Transverse colon (tissue), 4 donors: ENCODE data around the gene KAZN. TPM values are rescaled to one million over a fixed set of nuclear protein-coding genes. Genes with fewer than 3 reads are reported as not detected.

Experiments
- DNase-seq: peaks from one replicate; pipeline ENCODE4 v3.0.0-alpha.2; 2019
- H3K27ac ChIP-seq, 4 donors: fragments of 200-600 bp; sonication (generic); 2 replicates each; pipeline ENCODE4 v1.5.1; 2016 to 2018; ENCODE audit warnings: inconsistent platforms in 4 of 4
- H3K27me3 ChIP-seq: fragments of 200-600 bp; sonication (generic); 2 replicates; pipeline ENCODE4 v1.5.1; 2017; ENCODE audit warnings: inconsistent platforms
- H3K36me3 ChIP-seq, 4 donors: fragments of 200-600 bp; sonication (generic); 2 replicates each; pipeline ENCODE4 v1.5.1; 2017 to 2019; ENCODE audit warnings: inconsistent platforms in 4 of 4
- H3K4me1 ChIP-seq, 4 donors: fragments of 200-600 bp; sonication (generic); 2 replicates each; pipeline ENCODE4 v1.5.1; 2017 to 2020; ENCODE audit warnings: inconsistent platforms in 4 of 4
- H3K4me3 ChIP-seq, 4 donors: fragments of 200-600 bp; sonication (generic); 1 replicate in 1 of 4; 2 replicates in 3 of 4; pipeline versions ENCODE4 v1.5.1 to v1.6.1; 2017 to 2019; ENCODE audit warnings: inconsistent platforms in 4 of 4
- H3K9me3 ChIP-seq, 2 donors: fragments of 200-600 bp; sonication (generic); 2 replicates each; pipeline ENCODE4 v1.5.1; 2017 to 2019; ENCODE audit warnings: inconsistent platforms in 2 of 2
- EP300 ChIP-seq: sonication (generic); formaldehyde crosslinking; IDR thresholded peaks from one replicate; pipeline ENCODE4 v1.6.1; 2017; ENCODE audit warnings: antibody characterized with exemption, low read depth
- POLR2A ChIP-seq: fragments of 450-650 bp; IDR thresholded peaks from one replicate; pipeline ENCODE4 v1.6.1; 2016; ENCODE audit warnings: antibody characterized with exemption, mild to moderate bottlenecking, moderate library complexity
- POLR2AphosphoS5 ChIP-seq, 3 donors: sonication (generic); formaldehyde crosslinking; IDR thresholded peaks; one replicate each; pipeline ENCODE4 v1.6.1; 2016; ENCODE audit warnings: antibody characterized with exemption in 3 of 3
- WGBS, 2 donors: methylation state at CpG; one replicate each; pipeline ENCODE4 v1.1.5; 2018; ENCODE audit warnings: low coverage in 1 of 2; 5-methylcytosine and 5-hydroxymethylcytosine counted together
- in situ Hi-C, 4 donors: fragments of 200-750 bp; cut with MboI; loops; one replicate each; pipeline versions ENCODE4 v1.15.0 to v1.15.1; 2017; ENCODE audit warnings: low sequenced_read_pairs in 3 of 4, low pct_ligation_motif_present in 1 of 4, low pct_unique_long_range_greater_than_20kb in 1 of 4
- intact Hi-C: fragments of 100-400 bp; cut with DNase I; formaldehyde crosslinking; loops from one replicate; pipeline ENCODE4 v1.15.1; 2023; ENCODE audit warnings: low total_unique reads
- total RNA-seq, 4 donors: library from RNA; depleted of rRNA; stranded (reverse); fragments of >200 nt; gene quantifications; one replicate each; pipeline ENCODE4 v1.1.0, GENCODE V29; 2016
- TF ChIP-seq, protein P1 (sequence below), 5 experiments: fragments of 200-600 bp in 3 of 5; fragments of 450-650 bp in 2 of 5; sonication (generic) in 3 of 5; IDR thresholded peaks; 1 replicate in 2 of 5; 2 replicates in 3 of 5; pipeline ENCODE4 v1.5.1; 2016 to 2017; ENCODE audit warnings: antibody characterized with exemption in 5 of 5, inconsistent platforms in 3 of 5, mild to moderate bottlenecking in 2 of 5, moderate library complexity in 1 of 5

KAZN gene
- total RNA-seq, 4 donors from 2014 or later = 12.0 to 17.1 (median 16.2) TPM

DNA sequence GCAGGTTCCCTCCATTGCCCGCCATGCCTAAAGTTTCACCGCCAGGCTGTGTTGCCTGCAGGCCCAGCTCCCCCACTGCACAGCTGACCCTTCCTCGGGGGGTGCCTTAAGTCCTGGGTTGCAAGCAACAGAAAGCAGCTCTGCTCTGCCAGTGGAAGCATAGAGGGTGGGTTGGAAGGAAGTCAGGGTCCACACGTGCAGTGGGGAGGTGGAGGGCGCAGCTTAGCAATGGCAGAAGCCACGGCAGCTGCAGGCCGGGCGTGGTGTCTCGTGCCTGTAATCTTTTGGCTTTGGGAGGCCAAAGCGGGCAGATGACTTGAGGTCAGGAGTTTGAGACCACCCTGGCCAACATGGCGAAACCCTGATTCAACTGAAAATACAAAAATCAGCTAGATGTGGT is 448.8 kb downstream of the KAZN start:
- TF ChIP-seq, protein P1, sequence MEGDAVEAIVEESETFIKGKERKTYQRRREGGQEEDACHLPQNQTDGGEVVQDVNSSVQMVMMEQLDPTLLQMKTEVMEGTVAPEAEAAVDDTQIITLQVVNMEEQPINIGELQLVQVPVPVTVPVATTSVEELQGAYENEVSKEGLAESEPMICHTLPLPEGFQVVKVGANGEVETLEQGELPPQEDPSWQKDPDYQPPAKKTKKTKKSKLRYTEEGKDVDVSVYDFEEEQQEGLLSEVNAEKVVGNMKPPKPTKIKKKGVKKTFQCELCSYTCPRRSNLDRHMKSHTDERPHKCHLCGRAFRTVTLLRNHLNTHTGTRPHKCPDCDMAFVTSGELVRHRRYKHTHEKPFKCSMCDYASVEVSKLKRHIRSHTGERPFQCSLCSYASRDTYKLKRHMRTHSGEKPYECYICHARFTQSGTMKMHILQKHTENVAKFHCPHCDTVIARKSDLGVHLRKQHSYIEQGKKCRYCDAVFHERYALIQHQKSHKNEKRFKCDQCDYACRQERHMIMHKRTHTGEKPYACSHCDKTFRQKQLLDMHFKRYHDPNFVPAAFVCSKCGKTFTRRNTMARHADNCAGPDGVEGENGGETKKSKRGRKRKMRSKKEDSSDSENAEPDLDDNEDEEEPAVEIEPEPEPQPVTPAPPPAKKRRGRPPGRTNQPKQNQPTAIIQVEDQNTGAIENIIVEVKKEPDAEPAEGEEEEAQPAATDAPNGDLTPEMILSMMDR (IDR thresholded peaks at IDR 0.05) = no peak
- no peak for TF ChIP-seq EP300
- no peak for TF ChIP-seq POLR2AphosphoS5 (IDR thresholded peaks at IDR 0.05)
- TF ChIP-seq POLR2A = no peak
- intact Hi-C loops (no loop called here), in situ Hi-C loops (loop anchor here (10.0 to 25.0 kb wide), 4 partner anchors 260 to 1085 kb away; no protein-coding TSS in a partner anchor)
- no peak for DNase-seq
- Histone ChIP-seq H3K27me3 (no peaks in the 10 kb centered on the region), H3K36me3 (no peaks in the 10 kb centered on the region), H3K27ac (no peak overlapping the region), H3K4me1 (no peaks in the 10 kb centered on the region), H3K4me3 (no peak overlapping the region), H3K9me3 (no peaks in the 10 kb centered on the region)
- WGBS, 2 donors = 84 to 86% methylated on average over 5 to 11 of the region's 11 CpGs

- no peak overlapping the region for H3K4me3 ChIP-seq
- no peaks in the 10 kb centered on the region for H3K36me3 ChIP-seq
- DNase-seq = no peak
- intact Hi-C loops = no loop called here
- H3K4me1 ChIP-seq = no peaks in the 10 kb centered on the region
- no peaks in the 10 kb centered on the region for H3K9me3 ChIP-seq
- 91% methylated on average over 35 of the region's 35 CpGs; no CpG with 5 or more reads in 1 of the 2 donors for WGBS, 2 donors
- TF ChIP-seq, protein P1 (IDR thresholded peaks at IDR 0.05) = no peak
- TF ChIP-seq POLR2AphosphoS5 (IDR thresholded peaks at IDR 0.05) (no peak), EP300 (no peak), POLR2A (no peak)
- no peak overlapping the region for H3K27ac ChIP-seq
- in situ Hi-C loops = loop anchor here (10.0 to 25.0 kb wide), 4 partner anchors 261 to 1086 kb away; no protein-coding TSS in a partner anchor
- no peaks in the 10 kb centered on the region for H3K27me3 ChIP-seq
These were observed 450.0 kb downstream of the KAZN start for GRCh38 chr1:15048437-15048980.

DNA sequence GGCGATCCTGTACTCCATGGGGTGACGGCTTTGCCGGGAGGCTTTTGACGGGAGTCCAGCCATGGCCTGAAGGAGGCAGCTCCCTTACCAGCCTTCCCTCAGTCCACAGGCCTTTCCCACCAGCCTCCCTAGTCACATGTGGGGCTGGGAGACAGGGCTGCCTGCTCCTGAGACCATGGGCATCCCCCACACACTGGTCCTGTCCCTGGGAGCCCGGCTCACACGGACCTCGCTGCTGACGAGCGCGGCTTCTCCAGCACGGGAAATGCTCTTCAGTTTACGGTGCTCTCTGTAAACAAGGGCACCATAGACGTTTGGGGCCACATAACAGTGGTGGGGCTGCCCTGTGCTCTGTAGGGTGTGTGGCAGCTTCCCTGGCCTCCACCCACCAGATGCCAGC is 450.6 kb downstream of the KAZN start:
- no peaks in the 10 kb centered on the region for H3K4me1 ChIP-seq
- no peaks in the 10 kb centered on the region for H3K27me3 ChIP-seq
- H3K36me3 ChIP-seq = no peaks in the 10 kb centered on the region
- H3K9me3 ChIP-seq = no peaks in the 10 kb centered on the region
- 93% methylated on average over 13 of the region's 13 CpGs; no CpG with 5 or more reads in 1 of the 2 donors for WGBS, 2 donors
- intact Hi-C loops = no loop called here
- no peak for DNase-seq
- no peak overlapping the region for H3K4me3 ChIP-seq
- TF ChIP-seq EP300 = no peak
- TF ChIP-seq, protein P1 (IDR thresholded peaks at IDR 0.05) = no peak
- in situ Hi-C loops = loop anchor here (10.0 to 25.0 kb wide), 4 partner anchors 262 to 1087 kb away; no protein-coding TSS in a partner anchor
- no peak overlapping the region for H3K27ac ChIP-seq

- intact Hi-C loops = no loop called here
- no peak overlapping the region for H3K4me3 ChIP-seq
- H3K36me3 ChIP-seq = no peaks in the 10 kb centered on the region
- in situ Hi-C loops = no loop called here
- TF ChIP-seq, protein P1 (IDR thresholded peaks at IDR 0.05) = no peak
- TF ChIP-seq EP300 = no peak
- no peak for TF ChIP-seq POLR2A
- TF ChIP-seq POLR2AphosphoS5 (IDR thresholded peaks at IDR 0.05) = no peak
- no peak for DNase-seq
- H3K27ac ChIP-seq = no peak overlapping the region
- 79 to 85% methylated on average over 6 to 8 of the region's 8 CpGs for WGBS, 2 donors
- H3K9me3 ChIP-seq = no peaks in the 10 kb centered on the region
- no peaks in the 10 kb centered on the region for H3K27me3 ChIP-seq
- H3K4me1 ChIP-seq = no peaks in the 10 kb centered on the region
These were observed 453.5 kb downstream of the KAZN start for GRCh38 chr1:15051882-15052528.
